ENCODE data around the gene CARD8. TPM values are rescaled to one million over a fixed set of nuclear protein-coding genes. Genes with fewer than 3 reads are reported as not detected.
"Not testable (repeated sequence)": the region's sequence is repeated elsewhere in the genome, so short reads cannot be mapped to it uniquely, and the experiment has no call there.

CARD8 gene
- total RNA-seq, result 100 to 1,000 TPM; 152 TPM

- peak within 1 kb of the TSS; percentile 98 for H3K27ac Mint-ChIP-seq
- peaks cover 10% of the 10 kb centered on the region for H3K36me3 Mint-ChIP-seq
- ChIA-PET CTCF (interaction anchor here (0.7 to 1.6 kb wide), 3 partner anchors 9 to 12 kb away, joined by 3 to 6 read pairs (median 5); no protein-coding TSS in a partner anchor), POLR2A (interaction anchor here (0.9 to 1.8 kb wide), 7 partner anchors 9 to 108 kb away, joined by 3 to 8 read pairs (median 4); partner anchors contain the start of genes SYNGR4 and TMEM143)
- H3K9me3 Mint-ChIP-seq, result no peaks in the 10 kb centered on the region
- peak; percentile 86 for DNase-seq
- intact Hi-C loops (cut with micrococcal nuclease), result loop anchor here (1.0 to 5.0 kb wide), 5 partner anchors 11 to 1468 kb away; partner anchors contain the start of genes LIG1, SLC1A5 and ZSWIM9
- H3K4me3 Mint-ChIP-seq, result peak within 1 kb of the TSS; percentile 91
- H3K27me3 Mint-ChIP-seq, result no peaks in the 10 kb centered on the region
- H3K4me1 Mint-ChIP-seq (ENCODE audit: low read depth), result peaks cover 62% of the 10 kb centered on the region
Observed at GRCh38 chr19:48255376-48256303, at the start of gene CARD8. Gene CARD8 (minus strand): TSS chr19:48255912. CDS start chr19:48241020, 14,892 bp downstream.

GRCh38 chr19:48303866-48304265, 48.2 kb upstream of the CARD8 start:
- Mint-ChIP-seq H3K9me3 (no peaks in the 10 kb centered on the region), H3K36me3 (no peaks in the 10 kb centered on the region), H3K27me3 (no peaks in the 10 kb centered on the region), H3K4me1 (ENCODE audit: low read depth) (no peaks in the 10 kb centered on the region), H3K27ac (no peak overlapping the region), H3K4me3 (no peak overlapping the region)
- DNase-seq, result no peak
- CTCF ChIA-PET, result no interaction called here
- intact Hi-C loops (cut with micrococcal nuclease), result no loop called here
- POLR2A ChIA-PET, result no interaction called here

GRCh38 chr19:48303367-48303766, 47.7 kb upstream of the CARD8 start:
- intact Hi-C loops (cut with micrococcal nuclease), result no loop called here
- no peak for DNase-seq
- no peaks in the 10 kb centered on the region for H3K9me3 Mint-ChIP-seq
- no peak overlapping the region for H3K4me3 Mint-ChIP-seq
- no peaks in the 10 kb centered on the region for H3K36me3 Mint-ChIP-seq
- CTCF ChIA-PET, result no interaction called here
- no peaks in the 10 kb centered on the region for H3K4me1 Mint-ChIP-seq (ENCODE audit: low read depth)
- H3K27me3 Mint-ChIP-seq, result no peaks in the 10 kb centered on the region
- POLR2A ChIA-PET, result no interaction called here
- H3K27ac Mint-ChIP-seq, result no peak overlapping the region

- POLR2A ChIA-PET, result no interaction called here
- H3K4me1 Mint-ChIP-seq (ENCODE audit: low read depth), result no peaks in the 10 kb centered on the region
- intact Hi-C loops (cut with micrococcal nuclease), result no loop called here
- CTCF ChIA-PET, result no interaction called here
- no peak overlapping the region for H3K4me3 Mint-ChIP-seq
- no peak overlapping the region for H3K27ac Mint-ChIP-seq
- H3K9me3 Mint-ChIP-seq, result no peaks in the 10 kb centered on the region
- H3K36me3 Mint-ChIP-seq, result no peaks in the 10 kb centered on the region
- no peak for DNase-seq
- no peaks in the 10 kb centered on the region for H3K27me3 Mint-ChIP-seq
Observed at GRCh38 chr19:48302600-48302959, 46.9 kb upstream of the CARD8 start.

GRCh38 chr19:48301886-48302599, 46.3 kb upstream of the CARD8 start:
- CTCF ChIA-PET, result no interaction called here
- Mint-ChIP-seq H3K27ac (no peak overlapping the region), H3K4me3 (no peak overlapping the region), H3K36me3 (no peaks in the 10 kb centered on the region), H3K27me3 (no peaks in the 10 kb centered on the region), H3K9me3 (no peaks in the 10 kb centered on the region), H3K4me1 (ENCODE audit: low read depth) (no peaks in the 10 kb centered on the region)
- intact Hi-C loops (cut with micrococcal nuclease), result no loop called here
- POLR2A ChIA-PET, result no interaction called here
- DNase-seq, result no peak

GRCh38 chr19:48297975-48298374, 42.3 kb upstream of the CARD8 start:
- intact Hi-C loops (cut with micrococcal nuclease), result no loop called here
- Mint-ChIP-seq H3K4me1 (ENCODE audit: low read depth) (no peaks in the 10 kb centered on the region), H3K9me3 (no peaks in the 10 kb centered on the region), H3K27me3 (no peaks in the 10 kb centered on the region), H3K4me3 (no peak overlapping the region), H3K36me3 (no peaks in the 10 kb centered on the region), H3K27ac (no peak overlapping the region)
- ChIA-PET CTCF (no interaction called here), POLR2A (no interaction called here)
- no peak for DNase-seq

GRCh38 chr19:48296963-48297734, 41.4 kb upstream of the CARD8 start:
- H3K36me3 Mint-ChIP-seq, result no peaks in the 10 kb centered on the region
- H3K4me1 Mint-ChIP-seq (ENCODE audit: low read depth), result no peaks in the 10 kb centered on the region
- H3K4me3 Mint-ChIP-seq, result no peak overlapping the region
- ChIA-PET POLR2A (no interaction called here), CTCF (no interaction called here)
- H3K27me3 Mint-ChIP-seq, result no peaks in the 10 kb centered on the region
- intact Hi-C loops (cut with micrococcal nuclease), result no loop called here
- no peak overlapping the region for H3K27ac Mint-ChIP-seq
- DNase-seq, result no peak
- no peaks in the 10 kb centered on the region for H3K9me3 Mint-ChIP-seq

- no peaks in the 10 kb centered on the region for H3K36me3 Mint-ChIP-seq
- H3K4me1 Mint-ChIP-seq (ENCODE audit: low read depth), result peaks cover 7% of the 10 kb centered on the region
- no peak overlapping the region for H3K27ac Mint-ChIP-seq
- H3K4me3 Mint-ChIP-seq, result no peak overlapping the region
- POLR2A ChIA-PET, result no interaction called here
- H3K27me3 Mint-ChIP-seq, result no peaks in the 10 kb centered on the region
- intact Hi-C loops (cut with micrococcal nuclease), result no loop called here
- DNase-seq, result no peak
- CTCF ChIA-PET, result interaction anchor here (0.8 to 1.1 kb wide), 3 partner anchors 29 to 213 kb away, joined by 3 read pairs; no protein-coding TSS in a partner anchor
- H3K9me3 Mint-ChIP-seq, result no peaks in the 10 kb centered on the region
Observed at GRCh38 chr19:48295458-48295857, 39.7 kb upstream of the CARD8 start.

GRCh38 chr19:48292798-48293197, 37.1 kb upstream of the CARD8 start:
- CTCF ChIA-PET, result interaction anchor here (1.3 to 3.3 kb wide), 4 partner anchors 21 to 41 kb away, joined by 4 to 16 read pairs (median 7); no protein-coding TSS in a partner anchor
- Mint-ChIP-seq H3K4me1 (ENCODE audit: low read depth) (peaks cover 7% of the 10 kb centered on the region), H3K36me3 (no peaks in the 10 kb centered on the region), H3K27ac (no peak overlapping the region), H3K4me3 (no peak overlapping the region), H3K27me3 (no peaks in the 10 kb centered on the region), H3K9me3 (no peaks in the 10 kb centered on the region)
- DNase-seq, result no peak
- POLR2A ChIA-PET, result no interaction called here
- intact Hi-C loops (cut with micrococcal nuclease), result no loop called here

- peak overlapping the region; percentile 69 for H3K4me3 Mint-ChIP-seq
- POLR2A ChIA-PET; H3K36me3 Mint-ChIP-seq; H3K27me3 Mint-ChIP-seq; H3K27ac Mint-ChIP-seq; H3K9me3 Mint-ChIP-seq; DNase-seq; H3K4me1 Mint-ChIP-seq (ENCODE audit: low read depth): not testable (repeated sequence)
- intact Hi-C loops (cut with micrococcal nuclease), result loop anchor here (1.0 kb wide), 1 partner anchor 24 kb away; no protein-coding TSS in a partner anchor
- CTCF ChIA-PET, result interaction anchor here (0.9 to 3.3 kb wide), 7 partner anchors 12 to 160 kb away, joined by 3 to 16 read pairs (median 6); partner anchors contain the start of genes SYNGR4 and ZNF114
Observed at GRCh38 chr19:48291489-48291815, 35.7 kb upstream of the CARD8 start.

GRCh38 chr19:48290771-48291488, 35.2 kb upstream of the CARD8 start:
- Mint-ChIP-seq H3K4me1 (ENCODE audit: low read depth) (peaks cover 7% of the 10 kb centered on the region), H3K4me3 (peak overlapping the region; percentile 69), H3K27me3 (no peaks in the 10 kb centered on the region), H3K36me3 (peaks cover 6% of the 10 kb centered on the region), H3K9me3 (peaks cover 11% of the 10 kb centered on the region), H3K27ac (no peak overlapping the region)
- DNase-seq, result peak; percentile 64
- intact Hi-C loops (cut with micrococcal nuclease), result loop anchor here (1.0 kb wide), 1 partner anchor 24 kb away; no protein-coding TSS in a partner anchor
- CTCF ChIA-PET, result interaction anchor here (1.0 to 3.3 kb wide), 9 partner anchors 10 to 183 kb away, joined by 3 to 16 read pairs (median 4); partner anchors contain the start of gene ZNF114
- POLR2A ChIA-PET, result no interaction called here
